Measurements from ENCODE around the gene ASAP3. TPM values are rescaled to one million over a fixed set of nuclear protein-coding genes. Genes with fewer than 3 reads are reported as not detected.

The ASAP3 gene
- total RNA-seq, 1 experiment from 2014 or later: 17.9 TPM

GRCh38 chr1:23473037-23473800 is 10.8 kb downstream of the ASAP3 start:
- Histone ChIP-seq H3K27ac (ENCODE audit: low read length) (no peak overlapping the region; the same call in 1 of the 2 replicates), H3K36me3 (ENCODE audit: control insufficient read depth, insufficient read depth, low read length) (no peaks in the 10 kb centered on the region), H3K9me3 (ENCODE audit: control insufficient read depth, insufficient read depth, low read depth, low read length) (no peaks in the 10 kb centered on the region), H3K4me3 (ENCODE audit: low read depth in 2 of 2, low read length in 2 of 2) (no peak overlapping the region), H3K27me3 (ENCODE audit: control insufficient read depth, insufficient read depth, low read length) (no peaks in the 10 kb centered on the region), H3K4me1 (ENCODE audit: control insufficient read depth, insufficient read depth, low read length) (peaks cover 13% of the 10 kb centered on the region)
- no TSS peak for BruUV-seq (replicated peaks)
- ATAC-seq (no peak), DNase-seq (ENCODE audit: low read depth, low spot score) (no peak)
- in situ Hi-C loops (cut with HindIII; ENCODE audit: low pct_unique_long_range_greater_than_20kb, low sequenced_read_pairs) (no loop called here), intact Hi-C loops (cut with micrococcal nuclease; ENCODE audit: unreplicated experiment) (no loop called here)
- POLR2A ChIA-PET: no interaction called here
- CTCF ChIA-PET: no interaction called here
- TF ChIP-seq CTCF (IDR thresholded peaks at IDR 0.05): no peak
- TF ChIP-seq SIN3A (IDR thresholded peaks at IDR 0.05; ENCODE audit: borderline replicate concordance, insufficient read depth, low read depth, low read length): no peak
- TF ChIP-seq TCF7L2 (IDR thresholded peaks at IDR 0.05; ENCODE audit: low read depth, low read length): no peak
- TF ChIP-seq POLR2AphosphoS5 (IDR thresholded peaks at IDR 0.05; ENCODE audit: low read depth, low read length): no peak
- no peak for TF ChIP-seq REST (IDR thresholded peaks at IDR 0.05; ENCODE audit: insufficient read depth in 1 of 2, low read depth in 2 of 2, low read length in 1 of 2)

GRCh38 chr1:23472351-23473036 is 11.5 kb downstream of the ASAP3 start:
- ATAC-seq (no peak), DNase-seq (ENCODE audit: low read depth, low spot score) (no peak)
- ChIA-PET CTCF (no interaction called here), POLR2A (no interaction called here)
- no peak overlapping the region for H3K4me3 ChIP-seq (ENCODE audit: low read depth in 2 of 2, low read length in 2 of 2)
- H3K9me3 ChIP-seq (ENCODE audit: control insufficient read depth, insufficient read depth, low read depth, low read length): no peaks in the 10 kb centered on the region
- H3K27me3 ChIP-seq (ENCODE audit: control insufficient read depth, insufficient read depth, low read length): no peaks in the 10 kb centered on the region
- TF ChIP-seq REST (IDR thresholded peaks at IDR 0.05; ENCODE audit: insufficient read depth in 1 of 2, low read depth in 2 of 2, low read length in 1 of 2): no peak
- no peak for TF ChIP-seq CTCF (IDR thresholded peaks at IDR 0.05)
- TF ChIP-seq TCF7L2 (IDR thresholded peaks at IDR 0.05; ENCODE audit: low read depth, low read length): no peak
- no peak for TF ChIP-seq POLR2AphosphoS5 (IDR thresholded peaks at IDR 0.05; ENCODE audit: low read depth, low read length)
- no peak for TF ChIP-seq SIN3A (IDR thresholded peaks at IDR 0.05; ENCODE audit: borderline replicate concordance, insufficient read depth, low read depth, low read length)
- no TSS peak for BruUV-seq (replicated peaks)
- intact Hi-C loops (cut with micrococcal nuclease; ENCODE audit: unreplicated experiment): no loop called here
- peaks cover 13% of the 10 kb centered on the region for H3K4me1 ChIP-seq (ENCODE audit: control insufficient read depth, insufficient read depth, low read length)
- H3K27ac ChIP-seq (ENCODE audit: low read length): no peak overlapping the region
- no peaks in the 10 kb centered on the region for H3K36me3 ChIP-seq (ENCODE audit: control insufficient read depth, insufficient read depth, low read length)
- in situ Hi-C loops (cut with HindIII; ENCODE audit: low pct_unique_long_range_greater_than_20kb, low sequenced_read_pairs): no loop called here

Measured in Panc1 (cell line).